A549 (cell line): ENCODE measurements around the gene QRFPR.

Source experiments
- HOXA7 ChIP-seq: fragments of 250-450 bp; sonication (Bioruptor Pico); IDR thresholded peaks from 2 replicates; pipeline ENCODE4 v1.5.0; 2020; ENCODE audit warnings: mild to moderate bottlenecking, moderate library complexity
- JUN ChIP-seq, 2 experiments: fragments of >200 bp; sonication (Bioruptor Twin); formaldehyde crosslinking; IDR thresholded peaks; 2 replicates in 1 of 2; 3 replicates in 1 of 2; pipeline ENCODE4 v1.6.1; 2016 to 2017
- JUNB ChIP-seq: fragments of >200 bp; sonication (Bioruptor Twin); formaldehyde crosslinking; IDR thresholded peaks from 2 replicates; pipeline ENCODE4 v1.6.1; 2016
- POLR2A ChIP-seq: IDR thresholded peaks from 2 replicates; pipeline ENCODE4 v1.6.1; 2012; ENCODE audit warnings: mild to moderate bottlenecking, low read length
- ZFP36 ChIP-seq: fragments of 450-650 bp; IDR thresholded peaks from 2 replicates; pipeline ENCODE4 v1.6.1; 2014; ENCODE audit warnings: borderline replicate concordance; ENCODE audit not compliant: partially characterized antibody
- ZSCAN20 ChIP-seq: fragments of 250-450 bp; sonication (Bioruptor Pico); IDR thresholded peaks from 2 replicates; pipeline ENCODE4 v1.8.0; 2022; ENCODE audit warnings: mild to moderate bottlenecking, moderate library complexity
- TF ChIP-seq, protein P1 (sequence below): fragments of >200 bp; sonication (Bioruptor Twin); formaldehyde crosslinking; IDR thresholded peaks from 3 replicates; pipeline ENCODE4 v1.5.1; 2016
- TF ChIP-seq, protein P2 (sequence below): IDR thresholded peaks from 2 replicates; pipeline ENCODE4 v1.6.1; 2012
- TF ChIP-seq, protein P3 (sequence below): IDR thresholded peaks from 2 replicates; pipeline ENCODE4 v1.6.1; 2012; ENCODE audit warnings: low read depth, borderline replicate concordance
- TF ChIP-seq, protein P4 (sequence below): fragments of 450-650 bp; IDR thresholded peaks from 2 replicates; pipeline ENCODE4 v1.6.1; 2014; ENCODE audit warnings: antibody characterized with exemption

DNA sequence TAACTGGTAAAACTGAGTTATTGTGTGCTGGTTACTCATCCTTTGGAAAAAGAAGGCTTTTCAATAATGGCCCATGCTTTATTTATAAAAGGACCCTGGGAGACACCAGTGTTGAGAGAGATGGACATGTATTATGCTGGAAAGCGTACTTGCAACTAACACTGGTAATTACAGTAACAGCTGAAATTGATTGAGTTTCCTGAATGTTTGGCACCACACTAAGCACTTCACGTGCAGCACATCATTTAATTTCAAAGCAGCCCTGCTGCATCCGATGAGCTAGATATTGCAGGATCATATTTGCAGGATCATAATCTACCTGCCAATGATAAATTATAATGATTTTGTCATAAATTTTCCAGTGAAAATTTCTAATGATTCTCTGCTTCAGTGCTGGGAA, 81.5 kb downstream of the QRFPR start:
- TF ChIP-seq, protein P1, sequence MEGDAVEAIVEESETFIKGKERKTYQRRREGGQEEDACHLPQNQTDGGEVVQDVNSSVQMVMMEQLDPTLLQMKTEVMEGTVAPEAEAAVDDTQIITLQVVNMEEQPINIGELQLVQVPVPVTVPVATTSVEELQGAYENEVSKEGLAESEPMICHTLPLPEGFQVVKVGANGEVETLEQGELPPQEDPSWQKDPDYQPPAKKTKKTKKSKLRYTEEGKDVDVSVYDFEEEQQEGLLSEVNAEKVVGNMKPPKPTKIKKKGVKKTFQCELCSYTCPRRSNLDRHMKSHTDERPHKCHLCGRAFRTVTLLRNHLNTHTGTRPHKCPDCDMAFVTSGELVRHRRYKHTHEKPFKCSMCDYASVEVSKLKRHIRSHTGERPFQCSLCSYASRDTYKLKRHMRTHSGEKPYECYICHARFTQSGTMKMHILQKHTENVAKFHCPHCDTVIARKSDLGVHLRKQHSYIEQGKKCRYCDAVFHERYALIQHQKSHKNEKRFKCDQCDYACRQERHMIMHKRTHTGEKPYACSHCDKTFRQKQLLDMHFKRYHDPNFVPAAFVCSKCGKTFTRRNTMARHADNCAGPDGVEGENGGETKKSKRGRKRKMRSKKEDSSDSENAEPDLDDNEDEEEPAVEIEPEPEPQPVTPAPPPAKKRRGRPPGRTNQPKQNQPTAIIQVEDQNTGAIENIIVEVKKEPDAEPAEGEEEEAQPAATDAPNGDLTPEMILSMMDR, result no peak
- no peak for TF ChIP-seq POLR2A
- TF ChIP-seq, protein P2, sequence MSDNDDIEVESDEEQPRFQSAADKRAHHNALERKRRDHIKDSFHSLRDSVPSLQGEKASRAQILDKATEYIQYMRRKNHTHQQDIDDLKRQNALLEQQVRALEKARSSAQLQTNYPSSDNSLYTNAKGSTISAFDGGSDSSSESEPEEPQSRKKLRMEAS, result no peak
- no peak for TF ChIP-seq JUNB
- TF ChIP-seq, protein P3, sequence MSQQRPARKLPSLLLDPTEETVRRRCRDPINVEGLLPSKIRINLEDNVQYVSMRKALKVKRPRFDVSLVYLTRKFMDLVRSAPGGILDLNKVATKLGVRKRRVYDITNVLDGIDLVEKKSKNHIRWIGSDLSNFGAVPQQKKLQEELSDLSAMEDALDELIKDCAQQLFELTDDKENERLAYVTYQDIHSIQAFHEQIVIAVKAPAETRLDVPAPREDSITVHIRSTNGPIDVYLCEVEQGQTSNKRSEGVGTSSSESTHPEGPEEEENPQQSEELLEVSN, result no peak
- TF ChIP-seq HOXA7, result no peak
- no peak for TF ChIP-seq JUN (IDR thresholded peaks at IDR 0.05)
- TF ChIP-seq, protein P4, sequence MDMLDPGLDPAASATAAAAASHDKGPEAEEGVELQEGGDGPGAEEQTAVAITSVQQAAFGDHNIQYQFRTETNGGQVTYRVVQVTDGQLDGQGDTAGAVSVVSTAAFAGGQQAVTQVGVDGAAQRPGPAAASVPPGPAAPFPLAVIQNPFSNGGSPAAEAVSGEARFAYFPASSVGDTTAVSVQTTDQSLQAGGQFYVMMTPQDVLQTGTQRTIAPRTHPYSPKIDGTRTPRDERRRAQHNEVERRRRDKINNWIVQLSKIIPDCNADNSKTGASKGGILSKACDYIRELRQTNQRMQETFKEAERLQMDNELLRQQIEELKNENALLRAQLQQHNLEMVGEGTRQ, result no peak
- no peak for TF ChIP-seq ZFP36
- TF ChIP-seq ZSCAN20 (CRISPR knock-in tag), result no peak
